ENCODE data around the gene KCTD11.

DNA sequence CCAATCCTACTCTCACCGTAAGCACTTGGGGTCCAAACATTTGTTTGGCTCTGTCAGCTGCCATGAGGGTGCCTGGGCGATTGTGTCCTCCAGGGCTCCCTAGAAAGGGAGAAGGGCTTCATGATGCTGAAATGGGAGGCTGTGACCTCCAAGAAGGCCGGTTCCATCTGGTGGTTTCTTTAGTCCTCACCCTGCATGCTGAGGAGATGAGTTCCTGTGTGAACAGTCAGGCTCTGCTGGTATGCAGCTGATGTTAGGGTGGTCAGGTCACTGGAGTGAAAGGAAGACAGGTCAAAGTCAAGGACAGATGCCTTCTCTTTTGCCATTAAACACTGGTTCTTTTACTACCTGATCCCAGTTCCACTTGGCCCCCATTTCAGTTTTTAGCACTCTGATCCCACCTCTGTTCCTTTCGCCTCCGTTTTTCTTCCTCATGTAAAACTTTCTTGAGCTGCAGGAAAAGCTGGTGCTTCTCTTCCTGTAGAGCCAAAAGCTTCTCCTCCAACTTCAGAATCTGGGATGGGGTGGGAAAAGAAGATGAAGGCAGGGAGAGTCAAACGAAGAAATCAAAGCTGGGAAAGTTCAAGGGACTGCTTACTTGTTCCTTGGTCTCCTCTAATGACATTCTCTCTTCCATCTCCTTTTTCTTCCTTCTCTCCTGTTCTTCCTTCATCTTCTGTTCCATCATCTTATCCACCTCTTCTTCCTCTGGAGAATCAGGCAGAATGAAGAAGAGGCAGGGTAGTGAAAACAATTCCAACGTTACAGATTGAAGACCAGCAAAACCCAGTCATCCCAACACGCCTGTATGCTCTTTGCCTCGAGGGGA lies 37.9 kb upstream of the KCTD11 start:
- TF ChIP-seq, protein P1, sequence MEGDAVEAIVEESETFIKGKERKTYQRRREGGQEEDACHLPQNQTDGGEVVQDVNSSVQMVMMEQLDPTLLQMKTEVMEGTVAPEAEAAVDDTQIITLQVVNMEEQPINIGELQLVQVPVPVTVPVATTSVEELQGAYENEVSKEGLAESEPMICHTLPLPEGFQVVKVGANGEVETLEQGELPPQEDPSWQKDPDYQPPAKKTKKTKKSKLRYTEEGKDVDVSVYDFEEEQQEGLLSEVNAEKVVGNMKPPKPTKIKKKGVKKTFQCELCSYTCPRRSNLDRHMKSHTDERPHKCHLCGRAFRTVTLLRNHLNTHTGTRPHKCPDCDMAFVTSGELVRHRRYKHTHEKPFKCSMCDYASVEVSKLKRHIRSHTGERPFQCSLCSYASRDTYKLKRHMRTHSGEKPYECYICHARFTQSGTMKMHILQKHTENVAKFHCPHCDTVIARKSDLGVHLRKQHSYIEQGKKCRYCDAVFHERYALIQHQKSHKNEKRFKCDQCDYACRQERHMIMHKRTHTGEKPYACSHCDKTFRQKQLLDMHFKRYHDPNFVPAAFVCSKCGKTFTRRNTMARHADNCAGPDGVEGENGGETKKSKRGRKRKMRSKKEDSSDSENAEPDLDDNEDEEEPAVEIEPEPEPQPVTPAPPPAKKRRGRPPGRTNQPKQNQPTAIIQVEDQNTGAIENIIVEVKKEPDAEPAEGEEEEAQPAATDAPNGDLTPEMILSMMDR (conservative IDR thresholded peaks at IDR 0.05; ENCODE audit: low read length) = no peak
- no peak for TF ChIP-seq EZH2phosphoT487 (IDR thresholded peaks at IDR 0.05; ENCODE audit: borderline replicate concordance, low read depth, low read length)
